GM21515 (cell line): ENCODE data around the gene DNMT3L.
A peak's percentile ranks its signal among the peaks of the same experiment; 100 is the strongest.
"Not testable (repeated sequence)": the region's sequence is repeated elsewhere in the genome, so short reads cannot be mapped to it uniquely, and the experiment has no call there.

Source experiments
- ATAC-seq: cut with Tn5 transposase; IDR thresholded peaks from one replicate; pipeline ENCODE4 v1.9.1; 2021; ENCODE audit not compliant: unreplicated experiment

The DNMT3L gene

GRCh38 chr21:44261675-44262295 is at the start of gene DNMT3L:
Gene DNMT3L, minus strand, starts transcription at chr21:44261897. Its CDS starts 638 bp downstream, at chr21:44261259.
- ATAC-seq, result no peak

DNA sequence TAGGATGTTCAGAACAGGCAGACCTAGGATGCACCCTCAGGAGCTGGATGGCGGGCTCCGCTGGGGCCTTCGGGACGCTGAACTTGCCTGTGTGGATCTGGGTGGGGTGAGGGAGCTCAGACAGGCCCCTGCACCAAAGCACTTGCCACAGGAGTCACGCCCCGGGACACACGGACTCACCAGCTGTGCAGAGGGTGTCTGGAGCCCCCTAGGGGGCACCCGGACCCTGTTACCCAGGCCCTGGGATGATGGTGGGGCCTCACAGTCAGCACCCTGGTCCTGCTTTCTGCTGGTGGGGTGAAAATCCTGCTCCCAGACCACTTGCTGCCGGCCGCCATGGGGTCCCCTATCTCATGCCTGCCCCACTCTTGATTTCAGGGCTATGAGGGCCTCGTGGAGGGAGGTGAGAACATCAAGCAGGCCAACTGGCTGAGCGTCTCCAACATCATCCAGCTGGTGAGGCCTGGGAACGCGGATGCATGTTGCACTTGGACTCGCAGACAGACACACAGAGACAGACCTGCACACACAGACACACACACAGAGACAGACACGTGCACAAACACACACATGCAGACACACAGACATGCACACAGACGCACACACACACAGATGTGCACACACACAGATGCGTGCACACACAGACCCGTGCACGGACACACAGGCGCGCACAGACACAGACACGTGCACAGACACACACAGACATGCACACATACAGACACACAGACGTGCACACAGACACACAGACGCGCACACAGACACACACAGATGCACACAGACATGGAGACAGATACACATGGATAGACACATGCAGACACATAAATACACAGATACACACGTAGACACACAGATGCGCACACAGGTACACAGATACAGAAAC is 49.2 kb upstream of the DNMT3L start:
- no peak for ATAC-seq

DNA sequence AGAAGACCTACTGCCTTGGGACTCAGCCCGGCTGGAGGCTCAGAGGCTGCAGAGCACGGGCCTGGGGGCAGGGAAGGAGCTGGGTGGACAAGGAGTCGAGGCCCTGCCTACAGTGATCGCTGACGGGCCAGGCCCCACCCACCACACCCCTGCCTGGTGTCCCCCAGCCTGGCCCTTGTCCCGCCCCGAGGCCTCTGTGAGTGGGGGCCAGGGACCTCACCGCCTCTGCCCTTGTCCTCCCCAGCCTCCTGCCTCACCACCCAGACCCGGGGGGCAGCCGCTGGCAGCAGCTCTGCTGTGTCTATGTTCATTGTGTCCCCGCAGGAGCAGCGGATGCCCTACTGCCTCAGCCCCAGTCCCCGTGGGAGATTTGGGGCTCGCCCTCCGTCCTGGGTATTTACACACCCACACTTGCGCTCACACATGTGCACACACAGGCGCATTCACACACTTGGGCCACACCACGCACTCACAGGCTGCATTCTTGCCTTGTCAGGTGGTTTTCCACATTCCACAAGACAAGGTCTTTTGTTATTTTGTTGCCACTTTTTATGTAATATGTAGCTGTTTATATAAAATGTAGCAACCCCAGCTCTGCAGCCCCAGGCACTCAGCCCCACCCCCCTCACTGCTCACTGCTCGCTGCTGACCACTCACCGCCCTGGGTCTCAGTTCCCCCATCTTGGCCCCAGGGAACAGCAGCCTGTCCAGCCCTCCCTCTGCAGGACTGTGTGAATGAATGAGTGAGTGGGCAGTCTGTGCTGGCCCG is 45.4 kb upstream of the DNMT3L start:
- no peak for ATAC-seq

DNA sequence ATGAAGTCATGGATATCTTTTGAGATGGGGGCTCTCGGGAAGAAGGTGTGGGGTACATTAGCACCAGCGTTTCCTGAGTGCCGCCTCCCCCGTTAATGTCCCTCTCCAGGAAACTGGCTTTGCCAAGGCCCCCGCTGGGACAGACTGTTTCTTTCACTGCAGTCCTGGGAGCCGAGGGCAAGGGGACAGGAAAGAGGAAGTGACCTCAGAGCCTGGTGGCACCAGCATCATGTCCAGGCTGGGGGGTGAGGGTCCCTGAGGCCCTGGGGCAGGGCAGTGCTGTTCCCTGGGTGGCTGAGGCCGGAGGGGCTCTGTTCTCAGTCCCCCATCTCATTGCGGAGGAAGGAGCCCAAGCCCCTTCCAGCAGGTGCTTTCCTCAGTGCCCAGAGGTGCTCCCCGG is 44.0 kb upstream of the DNMT3L start:
- ATAC-seq, result no peak

DNA sequence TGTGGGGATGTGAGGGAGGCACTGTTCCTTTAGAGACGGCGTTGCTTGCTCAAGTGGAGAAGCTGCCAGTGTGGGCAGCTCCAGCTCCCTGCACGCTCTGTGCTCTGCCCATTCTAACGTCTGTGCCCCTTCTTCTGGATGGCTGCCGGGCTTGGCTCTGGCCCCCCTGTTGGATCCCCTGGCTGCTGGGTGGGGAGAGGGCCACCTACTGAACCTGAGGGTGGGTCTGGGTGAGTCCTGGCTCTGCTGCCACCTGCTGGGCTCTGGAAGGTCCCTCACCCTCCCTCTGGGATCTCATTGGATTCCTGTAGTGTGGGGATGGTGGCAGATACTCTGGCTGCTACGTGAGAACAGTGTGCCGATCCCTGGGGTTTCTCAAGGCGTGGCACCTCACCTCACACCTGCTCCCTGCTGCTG is 43.2 kb upstream of the DNMT3L start:
- no peak for ATAC-seq

- no peak for ATAC-seq
Measured at GRCh38 chr21:44304011-44304616, 42.4 kb upstream of the DNMT3L start.

GRCh38 chr21:44303490-44303981 is 41.8 kb upstream of the DNMT3L start:
- ATAC-seq, result no peak

DNA sequence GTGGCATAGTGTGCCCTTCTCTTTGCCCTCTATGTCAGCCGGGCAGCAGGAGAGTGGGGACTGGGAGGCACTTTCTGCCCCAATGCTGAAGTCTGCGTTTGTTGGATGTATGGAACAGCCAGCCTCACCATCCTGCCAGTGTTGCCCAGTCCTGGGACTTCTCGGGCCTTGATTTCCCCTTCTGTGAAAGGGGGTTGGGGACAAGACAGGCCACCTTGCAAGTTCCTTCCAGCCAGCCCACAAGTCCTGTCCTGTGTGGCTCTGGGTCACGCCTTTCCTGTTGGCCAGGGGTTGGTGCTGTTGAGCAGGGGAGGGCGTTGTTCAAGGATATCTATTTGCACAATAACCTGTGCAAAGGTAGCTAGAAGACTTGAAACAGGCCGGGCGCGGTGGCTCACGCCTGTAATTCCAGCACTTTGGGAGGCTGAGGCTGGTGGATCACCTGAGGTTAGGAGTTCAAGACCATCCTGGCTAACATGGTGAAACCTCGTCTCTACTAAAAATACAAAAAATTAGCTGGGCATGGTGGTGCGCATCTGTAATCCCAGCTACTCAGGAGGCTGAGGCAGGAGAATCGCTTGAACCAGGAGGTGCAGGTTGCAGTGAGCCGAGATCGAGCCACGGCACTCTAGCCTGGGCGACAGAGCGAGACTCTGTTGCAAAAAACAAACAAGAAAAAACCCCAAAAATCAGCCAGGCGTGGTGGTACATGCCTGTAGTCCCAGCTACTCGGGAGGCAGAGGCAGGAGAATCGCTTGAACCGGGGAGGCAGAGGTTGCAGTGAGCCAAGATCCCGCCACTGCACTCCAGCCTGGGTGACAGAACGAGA is 41.1 kb upstream of the DNMT3L start:
- not testable (repeated sequence) for ATAC-seq

- ATAC-seq, result no peak
Measured at GRCh38 chr21:44301961-44302406, 40.3 kb upstream of the DNMT3L start.

DNA sequence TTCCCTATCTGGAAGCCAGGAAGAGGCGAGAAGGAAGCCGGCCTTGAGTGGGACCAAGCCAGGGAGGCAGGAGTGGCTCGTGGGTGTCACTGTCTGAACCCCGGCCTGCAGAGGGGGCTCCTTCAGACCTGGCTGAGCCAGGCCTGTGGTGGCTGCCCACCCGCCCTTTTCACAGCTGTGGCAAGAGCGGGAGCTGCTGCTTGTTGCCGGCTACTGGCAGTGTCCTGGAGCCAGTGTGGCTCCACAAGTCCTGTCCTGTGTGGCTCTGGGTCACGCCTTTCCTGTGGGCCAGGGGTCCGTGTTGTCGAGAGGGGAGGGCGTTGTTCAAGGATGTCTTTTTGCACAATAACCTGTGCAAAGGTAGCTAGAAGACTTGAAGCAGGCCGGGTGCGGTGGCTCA is 39.4 kb upstream of the DNMT3L start:
- ATAC-seq, result no peak

- ATAC-seq, result peak; percentile 28
Measured at GRCh38 chr21:44300262-44300959, 38.7 kb upstream of the DNMT3L start.

GRCh38 chr21:44299458-44300261 is 38.0 kb upstream of the DNMT3L start, which contains the start of gene PFKL:
Gene PFKL, plus strand, starts transcription at chr21:44300053. Its CDS starts 53 bp downstream, at chr21:44300106.
- peak; percentile 48 for ATAC-seq

DNA sequence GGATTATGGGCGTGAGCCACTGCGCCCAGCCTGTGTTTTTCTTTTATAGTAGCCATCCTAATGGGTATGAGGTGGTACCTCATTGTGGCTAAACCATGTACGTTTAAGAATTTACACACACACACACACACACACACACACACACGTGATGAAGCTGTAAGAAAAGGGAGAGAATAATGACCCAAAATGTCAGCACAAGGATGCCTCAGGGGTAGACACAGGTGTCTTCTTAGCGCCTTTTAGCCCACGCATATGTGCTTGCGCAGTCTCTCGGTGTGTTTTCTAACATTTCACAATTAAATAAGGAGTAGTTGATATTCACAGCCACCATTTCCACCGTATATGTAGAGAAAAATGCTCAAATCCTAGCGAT is 37.4 kb upstream of the DNMT3L start:
- no peak for ATAC-seq

DNA sequence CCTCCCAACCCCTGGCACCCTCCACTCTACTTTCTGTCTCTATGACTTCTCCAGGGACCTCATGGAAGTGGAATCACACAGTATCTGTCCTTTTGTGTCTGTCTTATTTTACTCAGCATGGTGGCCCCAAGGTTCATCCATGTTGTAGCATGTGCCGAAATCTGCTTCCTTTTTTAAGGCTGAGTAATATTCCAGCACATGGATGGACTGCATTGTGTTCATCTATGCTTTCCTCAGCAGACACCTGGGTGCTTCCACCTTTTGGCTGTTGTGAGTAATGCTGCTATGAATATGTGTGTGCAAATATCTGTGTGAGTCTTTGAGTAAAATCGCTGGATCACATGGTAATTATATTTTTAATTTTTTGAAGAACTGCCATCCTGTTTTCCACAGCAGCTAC is 36.6 kb upstream of the DNMT3L start:
- no peak for ATAC-seq

DNA sequence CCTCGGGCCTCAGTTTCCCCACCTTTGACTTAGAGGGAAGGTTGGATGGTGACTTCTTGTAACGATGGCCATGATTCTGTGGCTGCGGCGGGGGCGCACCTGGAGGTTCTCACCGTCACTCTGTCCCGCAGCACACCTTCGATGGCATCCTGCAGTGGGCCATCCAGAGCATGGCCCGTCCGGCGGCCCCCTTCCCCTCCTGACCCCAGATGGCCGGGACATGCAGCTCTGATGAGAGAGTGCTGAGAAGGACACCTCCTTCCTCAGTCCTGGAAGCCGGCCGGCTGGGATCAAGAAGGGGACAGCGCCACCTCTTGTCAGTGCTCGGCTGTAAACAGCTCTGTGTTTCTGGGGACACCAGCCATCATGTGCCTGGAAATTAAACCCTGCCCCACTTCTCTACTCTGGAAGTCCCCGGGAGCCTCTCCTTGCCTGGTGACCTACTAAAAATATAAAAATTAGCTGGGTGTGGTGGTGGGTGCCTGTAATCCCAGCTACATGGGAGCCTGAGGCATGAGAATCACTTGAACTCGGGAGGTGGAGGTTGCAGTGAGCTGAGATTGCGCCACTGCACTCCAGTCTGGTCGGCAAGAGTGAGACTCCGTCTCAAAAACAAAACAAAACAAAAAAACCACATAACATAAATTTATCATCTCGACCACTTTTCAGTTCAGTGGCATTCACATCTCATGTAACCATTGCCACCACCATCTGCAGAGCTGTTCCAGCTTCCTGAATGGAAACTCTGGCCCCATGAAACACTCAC is 36.0 kb upstream of the DNMT3L start:
- no peak for ATAC-seq

- ATAC-seq, result no peak
Measured at GRCh38 chr21:44296916-44297315, 35.2 kb upstream of the DNMT3L start.

GRCh38 chr21:44296103-44296519 is 34.4 kb upstream of the DNMT3L start:
- no peak for ATAC-seq

DNA sequence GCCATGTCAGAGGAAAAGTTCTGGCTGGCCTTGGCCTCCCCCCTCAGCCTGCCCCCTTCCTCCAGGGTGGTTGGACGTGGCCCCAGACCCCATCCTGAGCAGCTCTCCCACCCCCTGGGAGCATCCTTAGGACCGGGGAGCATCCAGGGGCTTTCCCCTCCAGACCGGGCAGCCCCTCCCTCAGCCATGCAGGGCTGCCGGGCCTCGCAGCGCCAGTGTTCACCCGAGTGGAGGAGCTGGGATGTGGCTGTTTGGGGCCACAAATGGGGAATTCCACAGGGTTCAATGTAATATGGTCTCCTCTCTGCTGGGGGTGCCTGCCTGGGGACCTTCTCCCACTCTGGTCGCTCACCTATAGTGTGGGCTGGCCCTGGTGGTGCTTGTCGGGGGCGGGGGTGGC is 33.9 kb upstream of the DNMT3L start:
- no peak for ATAC-seq
